ENCODE data around the gene CYTH4.

DNA sequence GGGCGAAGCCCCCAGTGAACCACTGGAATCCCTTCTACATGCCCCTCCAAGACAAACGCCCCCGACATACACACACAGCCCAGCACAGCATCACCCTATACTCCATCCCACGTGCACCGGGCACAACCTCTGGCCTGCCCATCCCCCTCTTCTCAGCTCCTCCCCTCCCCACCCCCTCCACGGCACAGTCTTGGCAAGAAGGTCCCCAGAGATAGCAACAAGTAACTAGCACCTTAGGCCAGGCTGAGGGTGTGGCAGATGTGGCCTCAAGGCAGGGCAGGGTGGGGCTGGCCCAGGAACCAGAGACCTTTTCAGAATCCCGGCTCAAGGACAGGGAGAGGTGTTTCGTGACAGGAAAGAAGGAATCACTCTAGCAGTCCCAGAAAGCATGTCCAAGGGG, 54.3 kb downstream of the CYTH4 start:
- TF ChIP-seq CTCF (IDR thresholded peaks at IDR 0.05 in 2 of 3, conservative IDR thresholded peaks at IDR 0.05 in 1 of 3; ENCODE audit: borderline replicate concordance in 1 of 3, insufficient read depth in 1 of 3, low read depth in 2 of 3, low read length in 2 of 3) (no peak), POLR2A (IDR thresholded peaks at IDR 0.05; ENCODE audit: borderline replicate concordance, extremely low read depth, insufficient read depth, insufficient read length) (no peak), JUND (IDR thresholded peaks at IDR 0.05) (no peak), ELF1 (IDR thresholded peaks at IDR 0.05; ENCODE audit: borderline replicate concordance, low read depth) (no peak), ZFX (IDR thresholded peaks at IDR 0.05) (no peak), EZH2 (IDR thresholded peaks at IDR 0.05) (no peak), RAD21 (IDR thresholded peaks at IDR 0.05; ENCODE audit: low read depth) (no peak), EZH2phosphoT487 (IDR thresholded peaks at IDR 0.05; ENCODE audit: borderline replicate concordance) (no peak), SIN3A (IDR thresholded peaks at IDR 0.05; ENCODE audit: low read depth) (no peak), CEBPB (IDR thresholded peaks at IDR 0.05; ENCODE audit: low read depth) (no peak)
- TF ChIP-seq, protein P1, sequence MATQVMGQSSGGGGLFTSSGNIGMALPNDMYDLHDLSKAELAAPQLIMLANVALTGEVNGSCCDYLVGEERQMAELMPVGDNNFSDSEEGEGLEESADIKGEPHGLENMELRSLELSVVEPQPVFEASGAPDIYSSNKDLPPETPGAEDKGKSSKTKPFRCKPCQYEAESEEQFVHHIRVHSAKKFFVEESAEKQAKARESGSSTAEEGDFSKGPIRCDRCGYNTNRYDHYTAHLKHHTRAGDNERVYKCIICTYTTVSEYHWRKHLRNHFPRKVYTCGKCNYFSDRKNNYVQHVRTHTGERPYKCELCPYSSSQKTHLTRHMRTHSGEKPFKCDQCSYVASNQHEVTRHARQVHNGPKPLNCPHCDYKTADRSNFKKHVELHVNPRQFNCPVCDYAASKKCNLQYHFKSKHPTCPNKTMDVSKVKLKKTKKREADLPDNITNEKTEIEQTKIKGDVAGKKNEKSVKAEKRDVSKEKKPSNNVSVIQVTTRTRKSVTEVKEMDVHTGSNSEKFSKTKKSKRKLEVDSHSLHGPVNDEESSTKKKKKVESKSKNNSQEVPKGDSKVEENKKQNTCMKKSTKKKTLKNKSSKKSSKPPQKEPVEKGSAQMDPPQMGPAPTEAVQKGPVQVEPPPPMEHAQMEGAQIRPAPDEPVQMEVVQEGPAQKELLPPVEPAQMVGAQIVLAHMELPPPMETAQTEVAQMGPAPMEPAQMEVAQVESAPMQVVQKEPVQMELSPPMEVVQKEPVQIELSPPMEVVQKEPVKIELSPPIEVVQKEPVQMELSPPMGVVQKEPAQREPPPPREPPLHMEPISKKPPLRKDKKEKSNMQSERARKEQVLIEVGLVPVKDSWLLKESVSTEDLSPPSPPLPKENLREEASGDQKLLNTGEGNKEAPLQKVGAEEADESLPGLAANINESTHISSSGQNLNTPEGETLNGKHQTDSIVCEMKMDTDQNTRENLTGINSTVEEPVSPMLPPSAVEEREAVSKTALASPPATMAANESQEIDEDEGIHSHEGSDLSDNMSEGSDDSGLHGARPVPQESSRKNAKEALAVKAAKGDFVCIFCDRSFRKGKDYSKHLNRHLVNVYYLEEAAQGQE (IDR thresholded peaks at IDR 0.05; ENCODE audit: low read depth): no peak

All from HCT116 (cell line).